HG02840 (cell line): ENCODE measurements around the gene DRICH1.
"Not testable (repeated sequence)": the region's sequence is repeated elsewhere in the genome, so short reads cannot be mapped to it uniquely, and the experiment has no call there.

Experiments used
- ATAC-seq: cut with Tn5 transposase; IDR thresholded peaks from one replicate; pipeline ENCODE4 v1.9.1; 2021; ENCODE audit warnings: mild to moderate bottlenecking, moderate library complexity, moderate number of reproducible peaks; ENCODE audit not compliant: unreplicated experiment, low FRiP score

Gene DRICH1

GRCh38 chr22:23651676-23652075 is 19.6 kb upstream of the DRICH1 start:
- ATAC-seq = no peak

- no peak for ATAC-seq
These were observed 17.0 kb upstream of the DRICH1 start for GRCh38 chr22:23649071-23649501.

DNA sequence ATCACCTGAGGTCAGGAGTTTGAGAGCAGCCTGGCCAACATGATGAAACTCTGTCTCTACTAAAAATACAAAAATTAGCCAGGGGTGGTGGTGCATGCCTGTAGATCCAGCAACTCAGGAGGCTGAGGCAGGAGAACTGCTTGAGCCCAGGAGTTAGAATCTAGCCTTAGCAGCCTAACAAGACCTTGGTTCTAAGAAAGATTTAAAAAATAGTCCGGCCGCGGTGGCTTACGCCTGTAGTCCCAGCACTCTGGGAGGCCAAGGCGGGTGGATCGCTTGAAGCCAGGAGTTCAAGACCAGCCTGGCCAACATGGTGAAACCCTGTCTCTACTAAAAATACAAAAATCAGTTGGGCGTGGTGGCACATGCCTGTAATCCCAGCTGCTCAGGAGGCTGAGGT is 14.4 kb upstream of the DRICH1 start:
- ATAC-seq = not testable (repeated sequence)

GRCh38 chr22:23640206-23640605 is 8.1 kb upstream of the DRICH1 start:
- not testable (repeated sequence) for ATAC-seq

DNA sequence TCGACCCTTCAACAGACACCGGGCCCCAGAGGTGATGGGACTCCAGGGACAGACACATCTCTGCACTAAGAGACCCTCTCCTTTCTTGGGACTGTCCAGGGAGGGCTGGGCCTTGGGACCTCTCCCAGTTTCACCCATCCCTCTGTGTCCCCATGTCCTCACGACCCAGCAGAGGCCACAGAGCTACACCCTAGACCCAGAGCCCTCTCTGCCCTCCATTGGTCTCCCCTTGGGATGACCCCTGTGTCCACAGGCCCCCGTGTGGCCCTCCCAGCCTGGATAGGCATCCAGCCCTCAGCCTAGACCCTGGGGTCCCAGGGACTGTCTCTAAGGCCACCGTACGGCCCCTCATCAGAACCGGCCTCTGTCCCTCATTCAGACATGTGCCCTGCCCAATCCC is 7.5 kb upstream of the DRICH1 start:
- ATAC-seq = no peak

DNA sequence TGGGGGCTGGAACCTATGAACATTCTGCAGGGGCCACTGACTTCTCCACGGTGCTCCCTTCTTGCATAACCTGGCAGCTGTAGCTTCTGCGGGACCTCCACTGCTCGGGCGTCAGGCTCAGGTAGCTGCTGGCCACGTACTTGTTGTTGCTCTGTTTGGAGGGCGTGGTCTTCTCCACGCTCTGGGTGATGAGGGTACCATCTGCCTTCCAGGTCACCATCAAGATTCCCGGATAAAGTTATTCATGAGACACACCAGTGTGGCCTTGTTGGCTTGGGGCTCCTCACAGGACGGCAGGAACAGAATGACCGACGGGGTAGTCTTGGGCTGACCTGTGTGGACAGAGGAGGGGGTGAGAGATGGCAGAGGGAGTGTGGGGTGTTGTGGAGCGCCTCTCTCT is 6.5 kb upstream of the DRICH1 start:
- no peak for ATAC-seq

DNA sequence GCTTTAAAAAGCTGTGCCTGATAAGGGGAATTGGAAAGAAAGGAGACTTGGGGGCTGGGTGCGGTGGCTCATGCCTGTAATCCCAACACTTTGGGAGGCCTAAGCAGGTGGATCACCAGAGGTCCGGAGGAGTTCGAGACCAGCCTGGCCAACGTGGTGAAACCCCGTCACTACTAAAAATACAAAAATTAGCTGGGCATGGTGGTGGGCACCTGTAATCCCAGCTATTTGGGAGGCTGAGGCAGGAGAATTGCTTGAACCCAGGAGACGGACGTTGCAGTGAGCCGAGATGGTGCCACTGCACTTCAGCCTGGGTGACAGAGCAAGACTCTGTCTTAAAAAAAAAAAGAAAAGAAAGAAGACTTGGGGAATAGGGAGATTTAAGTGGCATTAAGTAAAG is 3.2 kb upstream of the DRICH1 start:
- not testable (repeated sequence) for ATAC-seq

- not testable (repeated sequence) for ATAC-seq
These were observed 3.9 kb downstream of the DRICH1 start for GRCh38 chr22:23628056-23628743.

DNA sequence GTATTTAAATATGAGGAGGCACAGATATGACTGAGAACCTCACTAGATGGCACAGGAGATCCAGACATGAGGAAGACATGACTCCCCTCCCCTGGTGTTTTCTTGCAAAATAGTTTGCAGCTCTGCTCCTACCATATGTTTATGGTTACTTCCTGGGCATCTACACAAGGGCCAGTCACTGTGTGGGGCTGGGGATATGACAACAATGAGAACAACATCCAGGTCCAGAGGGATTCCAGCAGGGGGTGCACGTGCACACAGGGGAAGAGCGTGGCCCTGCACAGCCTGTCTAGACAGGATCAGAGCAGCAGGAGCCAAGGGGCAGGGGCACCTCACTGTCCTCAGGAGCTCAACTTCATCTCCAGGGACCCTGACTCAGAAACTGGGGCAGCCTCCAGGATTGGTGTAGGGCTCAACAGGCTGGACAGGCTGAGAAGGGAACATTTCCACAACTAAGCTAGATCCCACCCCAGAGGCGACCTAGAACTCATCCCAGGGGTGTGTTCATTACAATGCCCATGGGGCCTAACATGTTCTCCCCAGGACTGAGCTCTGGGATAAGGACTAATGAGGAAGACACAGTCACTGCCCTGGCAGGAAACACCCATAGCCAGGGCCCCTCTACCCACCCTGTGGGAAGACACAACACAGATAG is 4.6 kb downstream of the DRICH1 start:
- ATAC-seq = not testable (repeated sequence)

DNA sequence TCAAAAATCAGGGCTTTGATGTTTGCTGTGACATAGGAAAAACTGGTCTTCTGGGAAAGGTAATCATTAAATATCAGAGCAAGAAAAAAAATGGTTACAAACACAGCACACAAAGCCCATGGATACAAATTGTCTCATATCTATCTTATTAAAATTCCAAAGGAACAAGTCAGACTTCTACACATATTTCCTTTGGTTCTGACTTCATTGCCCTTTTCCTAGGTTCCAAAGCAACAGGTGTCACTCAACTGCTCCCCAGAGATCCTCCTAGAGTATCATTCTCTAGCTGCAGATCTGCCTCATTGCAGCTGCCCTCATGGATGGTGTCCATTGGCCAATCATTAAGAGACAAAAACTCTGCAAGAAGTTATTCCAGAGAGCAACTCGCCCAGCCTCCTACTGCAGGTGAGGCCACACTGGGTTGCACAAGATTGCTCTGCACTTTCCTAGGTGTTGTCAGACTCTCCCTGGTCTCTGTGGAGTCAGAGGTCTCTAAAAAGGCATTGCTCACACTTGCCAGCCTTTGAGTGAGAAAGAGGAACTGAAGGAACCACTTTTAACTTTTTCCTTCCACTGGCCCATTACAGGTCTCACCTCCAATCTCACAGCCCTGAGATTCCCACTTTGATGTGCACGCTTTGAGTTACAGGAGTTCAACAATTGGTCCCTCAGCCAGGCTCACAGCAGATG is 5.7 kb downstream of the DRICH1 start:
- no peak for ATAC-seq

GRCh38 chr22:23622634-23623033 is 9.5 kb downstream of the DRICH1 start:
- ATAC-seq = no peak

GRCh38 chr22:23621916-23622315 is 10.2 kb downstream of the DRICH1 start:
- not testable (repeated sequence) for ATAC-seq

GRCh38 chr22:23621082-23621780 is 10.9 kb downstream of the DRICH1 start:
- ATAC-seq = no peak

DNA sequence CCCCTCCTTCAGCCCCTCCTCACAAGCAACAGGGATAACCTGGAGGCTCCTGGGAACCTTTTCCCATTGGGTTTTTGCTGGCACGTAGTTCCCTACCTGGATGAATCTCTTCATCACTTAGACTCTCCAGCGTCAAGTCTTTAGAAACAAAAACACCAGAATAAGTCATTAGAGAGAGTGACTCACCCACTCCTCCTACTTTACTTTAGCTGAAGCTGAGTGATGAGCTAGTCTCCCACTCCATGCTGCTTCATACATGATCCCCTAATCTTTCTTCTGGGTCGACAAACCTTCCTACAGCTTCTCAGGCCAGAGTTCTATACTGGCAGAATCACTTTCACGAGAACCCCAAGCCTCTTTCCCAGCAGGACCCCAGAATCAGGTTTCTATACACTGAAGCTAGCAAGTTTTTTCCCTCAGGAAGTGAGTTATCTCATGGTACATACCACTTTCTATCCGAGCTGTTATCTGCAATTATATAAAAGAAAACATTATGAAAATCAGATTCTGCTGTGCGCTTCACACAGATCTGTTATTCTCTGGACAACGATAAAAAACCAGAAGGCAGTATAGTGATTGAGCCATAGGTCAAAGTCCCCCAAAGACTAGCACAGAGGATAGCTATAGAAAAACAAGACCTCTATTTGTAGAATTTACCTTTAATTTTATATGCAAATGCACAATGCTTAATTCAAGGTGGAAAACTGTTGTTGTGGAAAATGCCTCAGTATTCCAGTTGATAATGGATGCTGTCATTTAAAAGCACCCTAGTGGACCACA is 18.7 kb downstream of the DRICH1 start:
- ATAC-seq = no peak

GRCh38 chr22:23609983-23610781 is 21.9 kb downstream of the DRICH1 start:
- ATAC-seq = no peak

DNA sequence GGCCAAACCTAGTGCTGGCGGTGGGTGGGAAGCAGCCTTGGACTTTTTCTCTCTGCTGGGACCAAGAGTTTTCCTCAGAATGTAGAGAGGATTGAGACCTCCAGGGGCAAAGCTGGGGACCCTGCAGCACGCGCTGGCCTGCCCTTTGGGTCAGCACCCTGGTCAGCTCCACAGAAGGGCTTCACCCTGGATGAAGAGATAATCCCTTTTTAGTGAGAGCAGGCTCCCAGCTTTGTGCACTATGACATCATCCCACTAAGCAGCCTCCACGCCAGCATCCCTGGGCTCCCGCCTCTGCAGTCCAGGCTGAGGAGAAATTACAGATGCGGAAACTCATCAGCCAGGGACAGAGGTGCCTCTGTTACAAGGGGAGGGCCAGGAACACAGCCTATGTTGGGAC is 23.5 kb downstream of the DRICH1 start:
- no peak for ATAC-seq

GRCh38 chr22:23606204-23607131 is 25.7 kb downstream of the DRICH1 start:
- no peak for ATAC-seq

GRCh38 chr22:23604939-23605712 is 27.0 kb downstream of the DRICH1 start:
- no peak for ATAC-seq
